ENCODE measurements around the gene PSMD12.

Gene PSMD12

DNA sequence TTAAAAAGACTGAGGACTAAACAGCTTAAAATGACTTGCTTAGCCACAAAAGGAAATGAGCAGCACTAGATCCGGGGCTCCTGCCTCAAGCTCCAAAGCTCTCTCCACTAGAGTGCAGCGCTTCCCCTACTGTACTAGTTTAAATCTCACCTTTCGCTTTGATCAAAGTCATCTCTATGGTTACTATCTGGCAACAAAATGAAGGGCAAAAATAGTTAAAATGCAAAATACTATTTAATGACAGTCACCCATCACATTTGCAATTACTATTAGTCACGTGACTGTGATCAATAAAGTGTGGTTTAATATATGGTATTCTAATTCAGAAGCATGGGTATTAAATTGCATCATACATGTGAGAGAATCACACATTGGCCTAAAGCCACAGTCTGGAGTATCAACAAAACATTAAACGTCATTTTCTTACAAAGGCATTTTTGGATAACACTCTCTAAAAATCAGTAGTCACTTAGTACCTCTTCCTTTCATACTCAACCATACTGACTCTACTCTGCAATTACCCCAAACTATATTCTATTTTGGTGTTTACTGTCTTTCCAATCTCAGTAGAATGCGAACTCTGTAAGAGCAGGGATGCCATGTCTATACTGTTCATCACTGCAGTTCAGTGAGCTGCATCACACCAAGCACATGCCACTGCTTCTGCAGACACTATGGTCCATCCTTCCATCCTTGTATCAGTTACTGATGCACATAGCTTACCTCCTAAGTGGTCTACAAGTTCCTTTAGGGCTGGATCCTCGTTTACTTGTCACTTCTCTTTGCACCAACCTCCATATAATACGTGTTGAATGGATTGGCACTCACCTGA, 6.2 kb downstream of the PSMD12 start:
- peak; percentile 53 for DNase-seq (ENCODE audit: low read depth)
- no peak overlapping the region for H3K4me3 ChIP-seq (ENCODE audit: low read depth, low read length)
- TF ChIP-seq, protein P1, sequence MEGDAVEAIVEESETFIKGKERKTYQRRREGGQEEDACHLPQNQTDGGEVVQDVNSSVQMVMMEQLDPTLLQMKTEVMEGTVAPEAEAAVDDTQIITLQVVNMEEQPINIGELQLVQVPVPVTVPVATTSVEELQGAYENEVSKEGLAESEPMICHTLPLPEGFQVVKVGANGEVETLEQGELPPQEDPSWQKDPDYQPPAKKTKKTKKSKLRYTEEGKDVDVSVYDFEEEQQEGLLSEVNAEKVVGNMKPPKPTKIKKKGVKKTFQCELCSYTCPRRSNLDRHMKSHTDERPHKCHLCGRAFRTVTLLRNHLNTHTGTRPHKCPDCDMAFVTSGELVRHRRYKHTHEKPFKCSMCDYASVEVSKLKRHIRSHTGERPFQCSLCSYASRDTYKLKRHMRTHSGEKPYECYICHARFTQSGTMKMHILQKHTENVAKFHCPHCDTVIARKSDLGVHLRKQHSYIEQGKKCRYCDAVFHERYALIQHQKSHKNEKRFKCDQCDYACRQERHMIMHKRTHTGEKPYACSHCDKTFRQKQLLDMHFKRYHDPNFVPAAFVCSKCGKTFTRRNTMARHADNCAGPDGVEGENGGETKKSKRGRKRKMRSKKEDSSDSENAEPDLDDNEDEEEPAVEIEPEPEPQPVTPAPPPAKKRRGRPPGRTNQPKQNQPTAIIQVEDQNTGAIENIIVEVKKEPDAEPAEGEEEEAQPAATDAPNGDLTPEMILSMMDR (IDR thresholded peaks at IDR 0.05; ENCODE audit: insufficient read depth, low read depth, low read length, missing control alignments), result peak; percentile 25

DNA sequence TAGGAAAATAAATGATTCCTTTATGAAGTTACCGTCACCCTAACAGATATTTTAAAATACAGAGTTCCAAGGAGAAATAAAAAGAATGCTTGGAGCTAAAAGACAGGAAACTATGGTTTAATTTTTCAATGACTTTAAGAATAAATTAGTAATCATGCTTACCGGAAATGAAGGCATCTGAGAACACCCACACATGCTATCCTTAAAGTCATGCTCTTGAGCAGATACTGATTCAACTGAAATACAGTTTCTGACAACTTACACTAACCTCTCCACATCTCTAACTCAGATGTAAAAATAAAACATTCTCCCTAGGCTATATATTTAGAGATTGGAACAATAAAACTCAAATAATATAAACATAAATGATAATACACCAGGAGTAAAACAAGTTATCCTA, 7.8 kb downstream of the PSMD12 start:
- H3K4me3 ChIP-seq (ENCODE audit: low read depth, low read length), result no peak overlapping the region
- TF ChIP-seq, protein P1 (IDR thresholded peaks at IDR 0.05; ENCODE audit: insufficient read depth, low read depth, low read length, missing control alignments), result no peak
- no peak for DNase-seq (ENCODE audit: low read depth)

DNA sequence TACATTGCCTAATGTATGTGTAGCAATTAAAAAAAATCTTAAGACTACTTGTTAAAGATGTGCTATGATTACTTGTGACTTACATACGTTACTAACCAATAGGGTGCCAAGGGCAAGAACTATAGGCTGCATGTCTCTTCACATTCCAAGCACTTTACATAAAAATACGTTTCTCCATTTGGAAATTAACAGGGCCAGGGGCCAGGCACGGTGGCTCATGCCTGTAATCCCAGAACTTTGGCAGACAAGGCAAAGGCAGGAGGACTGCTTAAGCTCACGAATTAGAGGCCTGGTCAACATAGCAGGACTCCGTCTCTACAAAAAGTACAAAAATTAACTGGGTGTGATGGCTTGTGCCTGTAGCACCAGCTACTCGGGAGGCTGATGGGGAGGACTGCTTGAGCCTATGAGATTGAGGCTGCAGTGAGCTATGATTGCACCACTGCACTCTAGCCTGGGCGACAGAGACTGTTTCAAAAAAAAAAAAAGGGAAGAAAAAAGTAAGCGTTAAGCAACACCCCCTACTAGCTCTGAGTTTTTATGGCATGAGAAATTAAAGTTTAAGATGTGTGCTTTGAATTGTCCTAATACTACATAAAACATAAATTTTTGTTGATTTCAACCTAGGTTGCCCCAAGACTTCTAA, 12.3 kb downstream of the PSMD12 start:
- DNase-seq (ENCODE audit: low read depth), result no peak
- TF ChIP-seq, protein P1 (IDR thresholded peaks at IDR 0.05; ENCODE audit: insufficient read depth, low read depth, low read length, missing control alignments), result no peak

DNA sequence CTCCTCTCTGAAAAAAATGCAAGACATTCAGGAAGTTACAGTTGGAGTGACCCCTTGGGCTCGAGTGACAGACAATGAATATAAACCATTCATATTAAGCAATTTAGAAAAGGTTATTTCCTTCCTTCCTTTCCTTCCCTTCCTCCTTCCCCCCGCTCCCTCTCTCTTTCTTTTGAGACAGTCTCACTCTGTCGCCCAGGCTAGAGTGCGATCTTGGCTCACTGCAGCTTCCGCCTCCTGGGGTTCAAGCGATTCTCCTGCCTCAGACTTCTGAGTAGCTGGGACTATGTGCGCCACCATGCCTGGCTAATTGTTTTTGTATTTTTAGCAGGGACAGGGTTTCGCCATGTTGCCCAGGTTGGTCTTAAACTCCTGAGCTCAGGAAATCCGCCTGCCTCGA, 13.2 kb downstream of the PSMD12 start:
- no peak overlapping the region for H3K4me3 ChIP-seq (ENCODE audit: low read depth, low read length)
- TF ChIP-seq, protein P1 (IDR thresholded peaks at IDR 0.05; ENCODE audit: insufficient read depth, low read depth, low read length, missing control alignments), result no peak
- no peak for DNase-seq (ENCODE audit: low read depth)

More for the DNA sequence above, 12.3 kb downstream of the PSMD12 start:
- H3K4me3 ChIP-seq (ENCODE audit: low read depth, low read length), result no peak overlapping the region

DNA sequence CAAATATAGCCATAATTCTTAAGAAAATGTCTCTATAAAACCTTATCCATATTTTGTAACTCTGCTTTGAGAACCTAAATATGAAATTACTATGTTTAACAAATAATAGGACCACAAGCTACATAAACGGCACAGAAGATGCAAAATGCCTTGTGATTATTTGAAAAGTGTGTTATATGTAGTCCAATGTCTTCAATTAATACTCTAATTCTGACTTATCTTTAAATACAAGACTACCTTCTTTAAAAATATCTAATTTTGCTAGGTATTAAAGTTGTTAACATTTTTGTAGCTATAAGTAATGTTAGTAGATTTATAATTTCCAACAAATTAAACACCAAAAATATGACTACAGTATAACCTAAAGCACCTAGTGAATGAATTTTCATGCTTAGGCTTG, 17.0 kb downstream of the PSMD12 start:
- TF ChIP-seq, protein P1 (IDR thresholded peaks at IDR 0.05; ENCODE audit: insufficient read depth, low read depth, low read length, missing control alignments), result no peak
- no peak for DNase-seq (ENCODE audit: low read depth)
- H3K4me3 ChIP-seq (ENCODE audit: low read depth, low read length), result no peak overlapping the region

DNA sequence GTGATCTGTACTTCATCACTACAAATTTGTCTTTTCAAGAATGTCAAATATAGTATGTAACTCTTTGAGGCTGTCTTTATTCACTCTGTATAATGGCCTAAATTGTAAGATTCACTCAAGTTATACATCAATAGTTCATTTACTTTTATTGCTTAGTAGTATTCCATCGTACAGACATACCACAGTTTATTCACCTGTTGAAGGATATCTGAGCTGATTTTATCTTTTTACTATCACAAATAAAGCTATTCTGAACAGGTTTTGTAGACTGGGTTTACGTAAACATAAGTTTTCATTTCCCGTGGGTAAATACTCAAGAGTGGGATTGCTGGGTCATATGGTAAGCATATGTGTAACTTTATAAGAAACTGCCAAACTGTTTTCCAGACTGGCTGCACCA, 18.6 kb downstream of the PSMD12 start:
- TF ChIP-seq, protein P1 (IDR thresholded peaks at IDR 0.05; ENCODE audit: insufficient read depth, low read depth, low read length, missing control alignments), result no peak
- no peak for DNase-seq (ENCODE audit: low read depth)
- no peak overlapping the region for H3K4me3 ChIP-seq (ENCODE audit: low read depth, low read length)
